Sigmoid colon (tissue), 7 donors: ENCODE results near the gene ADGRF1. TPM values are rescaled to one million over a fixed set of nuclear protein-coding genes. Genes with fewer than 3 reads are reported as not detected.

Experiments
- DNase-seq: peaks from one replicate; pipeline ENCODE4 v3.0.0-alpha.2; 2019
- H3K27ac ChIP-seq, 4 donors: fragments of 200-600 bp; sonication (generic); one replicate each; pipeline ENCODE4 v1.5.1; 2016 to 2019; ENCODE audit warnings: mild to moderate bottlenecking in 1 of 4
- H3K27me3 ChIP-seq, 3 donors: fragments of 200-600 bp; sonication (generic); one replicate each; pipeline ENCODE4 v1.5.1; 2019; ENCODE audit warnings: mild to moderate bottlenecking in 1 of 3
- H3K36me3 ChIP-seq, 4 donors: fragments of 200-600 bp; sonication (generic); one replicate each; pipeline ENCODE4 v1.5.1; 2016 to 2019
- H3K4me1 ChIP-seq, 4 donors: fragments of 200-600 bp; sonication (generic); one replicate each; pipeline ENCODE4 v1.5.1; 2017 to 2019
- H3K4me3 ChIP-seq, 4 donors: fragments of 200-600 bp; sonication (generic); one replicate each; pipeline ENCODE4 v1.5.1; 2017 to 2019; ENCODE audit warnings: mild to moderate bottlenecking in 2 of 4, moderate library complexity in 1 of 4
- H3K9me3 ChIP-seq, 4 donors: fragments of 200-600 bp in 3 of 4; sonication (generic) in 3 of 4; one replicate each; pipeline versions ENCODE4 v1.5.1 to v1.6.1; 2013 to 2019
- CTCF ChIP-seq, 4 experiments: fragments of 450-650 bp in 3 of 4; fragments of 200-600 bp in 1 of 4; IDR thresholded peaks; one replicate each; pipeline ENCODE4 v1.5.1; 2016 to 2019; ENCODE audit warnings: antibody characterized with exemption in 4 of 4, mild to moderate bottlenecking in 3 of 4, moderate library complexity in 2 of 4
- EP300 ChIP-seq, 4 donors: sonication (generic); formaldehyde crosslinking; IDR thresholded peaks; one replicate each; pipeline ENCODE4 v1.6.1; 2017; ENCODE audit warnings: antibody characterized with exemption in 4 of 4
- POLR2A ChIP-seq, 2 donors: fragments of 450-650 bp; IDR thresholded peaks; one replicate each; pipeline ENCODE4 v1.6.1; 2016; ENCODE audit warnings: antibody characterized with exemption in 2 of 2, mild to moderate bottlenecking in 2 of 2, moderate library complexity in 2 of 2
- POLR2AphosphoS5 ChIP-seq, 4 donors: sonication (generic); formaldehyde crosslinking; IDR thresholded peaks; one replicate each; pipeline ENCODE4 v1.6.1; 2017; ENCODE audit warnings: antibody characterized with exemption in 4 of 4
- WGBS, 2 donors: extraction: QIAGEN DNeasy Blood & Tissue Kit; methylation state at CpG; one replicate each; pipeline ENCODE4 v1.1.7; 2013; 5-methylcytosine and 5-hydroxymethylcytosine counted together
- intact Hi-C: fragments of 100-400 bp; cut with DNase I; formaldehyde crosslinking; loops from one replicate; pipeline ENCODE4 v1.15.1; 2023
- polyA plus RNA-seq, 3 donors: library from polyadenylated mRNA; stranded (reverse); fragments of 200-250 nt; gene quantifications; one replicate each; pipeline ENCODE4 v1.2.3, GENCODE V29; 2013
- total RNA-seq, 4 donors: library from RNA; depleted of rRNA; stranded (reverse); fragments of >200 nt; gene quantifications; one replicate each; pipeline ENCODE4 v1.1.0, GENCODE V29; 2016
- donor health status: healthy with polysubstance abuse.
- donor health status: Bipolar disorder and iron deficiency.
- donor health status: healthy.

The ADGRF1 gene
- total and polyA plus RNA-seq, 7 donors = 0.46 to 1.0 TPM; not detected in 5

- 78 to 92% methylated on average over 2 of the region's 2 CpGs for WGBS, 2 donors
- Histone ChIP-seq H3K27ac (no peak overlapping the region), H3K27me3 (no peaks in the 10 kb centered on the region), H3K9me3 (no peaks in the 10 kb centered on the region), H3K4me3 (no peak overlapping the region), H3K36me3 (no peaks in the 10 kb centered on the region), H3K4me1 (no peaks in the 10 kb centered on the region)
- intact Hi-C loops = no loop called here
- no peak for DNase-seq
- TF ChIP-seq POLR2A (IDR thresholded peaks at IDR 0.05) = no peak
- no peak for TF ChIP-seq EP300 (IDR thresholded peaks at IDR 0.05)
- TF ChIP-seq CTCF (IDR thresholded peaks at IDR 0.05) = no peak
- TF ChIP-seq POLR2AphosphoS5 (IDR thresholded peaks at IDR 0.05) = no peak
Observed at GRCh38 chr6:47041741-47042140, 391 bp downstream of the ADGRF1 start.

- Histone ChIP-seq H3K36me3 (no peaks in the 10 kb centered on the region), H3K27me3 (no peaks in the 10 kb centered on the region), H3K9me3 (no peaks in the 10 kb centered on the region), H3K4me1 (peaks cover 0 to 12% (median 11%) of the 10 kb centered on the region in 4 donors), H3K27ac (no peak overlapping the region), H3K4me3 (no peak overlapping the region)
- intact Hi-C loops = no loop called here
- TF ChIP-seq EP300 (IDR thresholded peaks at IDR 0.05) = no peak
- TF ChIP-seq CTCF (IDR thresholded peaks at IDR 0.05) = no peak
- no peak for TF ChIP-seq POLR2A (IDR thresholded peaks at IDR 0.05)
- TF ChIP-seq POLR2AphosphoS5 (IDR thresholded peaks at IDR 0.05) = no peak
- WGBS, 2 donors = 49 to 66% methylated on average over 6 of the region's 6 CpGs
- no peak for DNase-seq
Observed at GRCh38 chr6:47034926-47035325, 7.2 kb downstream of the ADGRF1 start.

- no peak for DNase-seq
- intact Hi-C loops = no loop called here
- Histone ChIP-seq H3K27ac (no peak overlapping the region), H3K4me3 (no peak overlapping the region), H3K27me3 (no peaks in the 10 kb centered on the region), H3K4me1 (peaks cover 0 to 12% (median 11%) of the 10 kb centered on the region in 4 donors), H3K9me3 (no peaks in the 10 kb centered on the region), H3K36me3 (no peaks in the 10 kb centered on the region)
- 66 to 67% methylated on average over 2 of the region's 2 CpGs for WGBS, 2 donors
- TF ChIP-seq CTCF (IDR thresholded peaks at IDR 0.05) (no peak), EP300 (IDR thresholded peaks at IDR 0.05) (no peak), POLR2A (IDR thresholded peaks at IDR 0.05) (no peak), POLR2AphosphoS5 (IDR thresholded peaks at IDR 0.05) (no peak)
Observed at GRCh38 chr6:47034421-47034820, 7.7 kb downstream of the ADGRF1 start.

- Histone ChIP-seq H3K4me1 (peaks cover 0 to 12% (median 11%) of the 10 kb centered on the region in 4 donors), H3K9me3 (no peaks in the 10 kb centered on the region), H3K27me3 (no peaks in the 10 kb centered on the region), H3K4me3 (no peak overlapping the region), H3K36me3 (no peaks in the 10 kb centered on the region), H3K27ac (no peak overlapping the region)
- intact Hi-C loops = no loop called here
- no peak for TF ChIP-seq EP300 (IDR thresholded peaks at IDR 0.05)
- TF ChIP-seq POLR2AphosphoS5 (IDR thresholded peaks at IDR 0.05) = no peak
- TF ChIP-seq POLR2A (IDR thresholded peaks at IDR 0.05) = no peak
- TF ChIP-seq CTCF (IDR thresholded peaks at IDR 0.05) = no peak
- 57 to 80% methylated on average over 12 of the region's 12 CpGs for WGBS, 2 donors
- no peak for DNase-seq
Observed at GRCh38 chr6:47032974-47033765, 9.0 kb downstream of the ADGRF1 start.
